Airway epithelial cell (primary cell): ENCODE measurements around the gene MAPK6. TPM values are rescaled to one million over a fixed set of nuclear protein-coding genes. Genes with fewer than 3 reads are reported as not detected.

Experiments
- total RNA-seq: library from RNA; depleted of rRNA; stranded (reverse); fragments of >200 nt; gene quantifications from 2 replicates; pipeline ENCODE4 v1.2.3, GENCODE V29; 2015

MAPK6 gene
- 81.3 and 132 TPM in 2 replicates for total RNA-seq

DNA sequence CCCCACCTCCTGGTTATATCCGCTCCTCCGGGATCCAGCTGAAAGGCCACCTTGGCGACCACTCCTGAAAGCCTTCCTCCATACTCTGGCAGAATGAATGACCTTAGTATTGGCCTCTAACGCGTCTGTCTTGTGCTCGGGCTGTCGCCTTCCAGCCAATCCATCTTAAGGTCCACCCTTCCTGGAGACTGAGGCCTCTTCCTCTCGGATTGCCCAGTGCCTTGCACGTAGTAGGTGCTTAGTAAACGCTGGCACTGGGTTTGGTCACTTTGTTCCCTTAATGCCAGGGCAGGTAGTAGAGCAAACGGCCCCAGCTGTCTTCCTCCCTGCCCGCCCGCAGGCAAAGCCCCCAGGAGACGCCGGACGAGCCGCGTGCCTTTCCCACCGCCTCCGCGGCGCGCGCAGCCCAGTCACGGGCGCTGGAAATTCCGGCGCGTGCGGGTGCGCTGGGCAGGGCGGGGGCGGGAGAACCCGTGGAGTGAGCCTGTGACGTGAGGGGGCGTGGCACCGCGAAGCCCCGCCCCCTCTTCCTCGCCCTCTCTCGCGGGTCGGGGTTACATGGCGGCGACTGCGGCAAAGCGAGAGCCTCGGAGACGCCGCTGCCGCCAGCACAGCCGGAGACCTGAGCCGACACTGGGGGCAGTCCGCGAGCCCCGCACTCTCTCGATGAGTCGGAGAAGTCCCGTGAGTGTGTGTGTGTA lies at the start of gene MAPK6:
Gene MAPK6 (plus strand): TSS at position 527 of the 701 bp plus-strand sequence. CDS start 27,242 bp downstream, outside the sequence.

DNA sequence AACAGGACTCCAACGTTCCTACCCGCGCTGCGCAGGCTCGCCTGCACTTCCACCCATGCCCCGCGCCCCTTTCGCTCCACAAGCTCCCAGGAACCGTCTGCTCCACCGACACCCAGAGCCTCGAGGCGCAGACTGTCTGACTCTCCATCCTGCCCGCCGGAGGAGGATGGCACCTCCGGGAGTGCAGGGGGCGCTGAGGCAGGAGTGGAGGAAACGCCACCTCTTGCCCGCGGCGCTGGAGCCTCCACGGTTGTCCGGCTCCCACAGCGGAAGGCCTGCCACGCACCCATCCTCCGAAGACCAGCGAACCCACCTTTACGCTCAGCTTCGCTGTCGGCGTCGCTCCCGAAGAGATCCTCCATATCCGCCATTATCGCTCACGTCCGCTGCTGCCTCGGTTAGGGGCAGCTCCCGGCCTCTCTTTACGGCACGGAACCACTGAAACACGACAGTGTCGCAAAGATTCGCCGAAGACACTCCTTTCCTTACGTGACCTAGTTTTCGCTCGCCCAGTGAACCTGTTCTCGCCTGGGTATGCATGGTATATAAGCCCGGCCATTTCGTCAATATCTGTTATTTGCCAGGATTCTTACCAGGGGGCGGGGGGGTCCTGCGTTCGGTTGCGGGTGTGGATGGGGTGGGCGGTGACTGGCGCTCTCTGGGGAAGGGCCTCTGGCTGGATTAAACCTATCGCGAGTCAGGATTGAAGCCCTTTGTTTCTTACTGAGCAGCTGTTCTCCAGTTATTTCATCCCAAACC lies 47.5 kb upstream of the MAPK6 start, which contains the start of gene LEO1:
Gene LEO1 (minus strand): TSS at position 404 of the 759 bp plus-strand sequence. CDS start 33 bp downstream, at position 371.

Other genes with a start within 250 kb of the MAPK6 start
- 36.8 and 53.0 TPM in 2 replicates for gene TMOD3, start 189.6 kb upstream of the MAPK6 start, total RNA-seq
- gene LEO1, start 47.4 kb upstream of the MAPK6 start, total RNA-seq = 33.4 and 35.1 TPM in 2 replicates
- gene BCL2L10, start 93.6 kb downstream of the MAPK6 start, total RNA-seq = 0.21 and 0.60 TPM in 2 replicates
- 33.0 and 36.1 TPM in 2 replicates for gene GNB5, start 172.2 kb downstream of the MAPK6 start, total RNA-seq